ENCODE measurements around the gene HOXA10.

The HOXA10 gene

GRCh38 chr7:27194686-27195379 lies 20.7 kb upstream of the HOXA10 start:
- DNase-seq (ENCODE audit: low read depth), result no peak
- no peak for TF ChIP-seq CTCF (IDR thresholded peaks at IDR 0.05; ENCODE audit: control insufficient read depth, extremely low read depth, insufficient read depth)
- H3K4me3 ChIP-seq (ENCODE audit: low read depth, low read length), result no peak overlapping the region

- no peak for TF ChIP-seq CTCF (IDR thresholded peaks at IDR 0.05; ENCODE audit: control insufficient read depth, extremely low read depth, insufficient read depth)
- DNase-seq (ENCODE audit: low read depth), result no peak
- H3K4me3 ChIP-seq (ENCODE audit: low read depth, low read length), result no peak overlapping the region
Observed at GRCh38 chr7:27194002-27194352, 19.9 kb upstream of the HOXA10 start.

GRCh38 chr7:27193335-27194001 lies 19.3 kb upstream of the HOXA10 start:
- no peak for DNase-seq (ENCODE audit: low read depth)
- H3K4me3 ChIP-seq (ENCODE audit: low read depth, low read length), result no peak overlapping the region
- no peak for TF ChIP-seq CTCF (IDR thresholded peaks at IDR 0.05; ENCODE audit: control insufficient read depth, extremely low read depth, insufficient read depth)

- DNase-seq (ENCODE audit: low read depth), result no peak
- H3K4me3 ChIP-seq (ENCODE audit: low read depth, low read length), result no peak overlapping the region
- TF ChIP-seq CTCF (IDR thresholded peaks at IDR 0.05; ENCODE audit: control insufficient read depth, extremely low read depth, insufficient read depth), result no peak
Observed at GRCh38 chr7:27192546-27193334, 18.6 kb upstream of the HOXA10 start.

GRCh38 chr7:27191833-27192545 lies 17.9 kb upstream of the HOXA10 start:
- no peak for DNase-seq (ENCODE audit: low read depth)
- TF ChIP-seq CTCF (IDR thresholded peaks at IDR 0.05; ENCODE audit: control insufficient read depth, extremely low read depth, insufficient read depth), result no peak
- no peak overlapping the region for H3K4me3 ChIP-seq (ENCODE audit: low read depth, low read length)

GRCh38 chr7:27191161-27191731 lies 17.1 kb upstream of the HOXA10 start:
- DNase-seq (ENCODE audit: low read depth), result no peak
- TF ChIP-seq CTCF (IDR thresholded peaks at IDR 0.05; ENCODE audit: control insufficient read depth, extremely low read depth, insufficient read depth), result no peak
- no peak overlapping the region for H3K4me3 ChIP-seq (ENCODE audit: low read depth, low read length)

All from LNCaP clone FGC (cell line).